GM20000 (cell line): ENCODE data around the gene DFFB.

Source experiments
- DNase-seq: peaks from one replicate; pipeline ENCODE4 v3.0.0; 2012; ENCODE audit warnings: low spot score
- TF ChIP-seq, protein P1 (sequence below): IDR thresholded peaks from 2 replicates; pipeline ENCODE4 v1.5.1; 2012; ENCODE audit warnings: mild to moderate bottlenecking, control low read depth; ENCODE audit errors: extremely low read depth, missing control alignments

The DFFB gene

GRCh38 chr1:3890389-3891328, 33.4 kb downstream of the DFFB start:
- TF ChIP-seq, protein P1, sequence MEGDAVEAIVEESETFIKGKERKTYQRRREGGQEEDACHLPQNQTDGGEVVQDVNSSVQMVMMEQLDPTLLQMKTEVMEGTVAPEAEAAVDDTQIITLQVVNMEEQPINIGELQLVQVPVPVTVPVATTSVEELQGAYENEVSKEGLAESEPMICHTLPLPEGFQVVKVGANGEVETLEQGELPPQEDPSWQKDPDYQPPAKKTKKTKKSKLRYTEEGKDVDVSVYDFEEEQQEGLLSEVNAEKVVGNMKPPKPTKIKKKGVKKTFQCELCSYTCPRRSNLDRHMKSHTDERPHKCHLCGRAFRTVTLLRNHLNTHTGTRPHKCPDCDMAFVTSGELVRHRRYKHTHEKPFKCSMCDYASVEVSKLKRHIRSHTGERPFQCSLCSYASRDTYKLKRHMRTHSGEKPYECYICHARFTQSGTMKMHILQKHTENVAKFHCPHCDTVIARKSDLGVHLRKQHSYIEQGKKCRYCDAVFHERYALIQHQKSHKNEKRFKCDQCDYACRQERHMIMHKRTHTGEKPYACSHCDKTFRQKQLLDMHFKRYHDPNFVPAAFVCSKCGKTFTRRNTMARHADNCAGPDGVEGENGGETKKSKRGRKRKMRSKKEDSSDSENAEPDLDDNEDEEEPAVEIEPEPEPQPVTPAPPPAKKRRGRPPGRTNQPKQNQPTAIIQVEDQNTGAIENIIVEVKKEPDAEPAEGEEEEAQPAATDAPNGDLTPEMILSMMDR = no peak

DNA sequence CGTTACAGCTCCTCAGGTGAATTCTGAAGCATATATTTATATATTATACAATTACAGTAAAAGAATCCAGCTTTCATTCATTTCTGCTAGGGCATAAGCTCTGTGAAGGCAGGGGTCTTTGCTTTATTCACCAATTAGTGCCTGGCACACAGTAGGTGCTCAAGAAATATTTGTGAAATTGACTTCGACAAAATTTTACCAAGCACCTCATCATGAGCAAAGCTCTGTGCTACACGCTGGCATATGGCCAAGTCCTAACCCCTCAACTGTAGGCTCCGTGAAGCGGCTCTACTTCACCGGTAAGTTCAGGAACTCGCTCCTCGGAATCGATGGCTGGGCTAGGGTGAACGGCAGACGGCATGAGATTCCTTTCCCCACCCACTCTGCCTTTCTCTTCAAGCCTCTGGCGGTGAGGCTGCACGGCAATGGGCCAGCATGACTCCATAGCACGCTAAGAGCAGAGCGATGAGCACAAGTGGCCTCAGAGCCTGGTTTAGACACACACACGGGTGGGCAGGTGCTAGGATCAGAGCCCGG, 34.1 kb downstream of the DFFB start:
- TF ChIP-seq, protein P1 = no peak
- no peak for DNase-seq

More at GRCh38 chr1:3890389-3891328, 33.4 kb downstream of the DFFB start:
- DNase-seq = peak; percentile 40

GRCh38 chr1:3892748-3893147, 35.5 kb downstream of the DFFB start:
- DNase-seq = no peak
- TF ChIP-seq, protein P1 = no peak

DNA sequence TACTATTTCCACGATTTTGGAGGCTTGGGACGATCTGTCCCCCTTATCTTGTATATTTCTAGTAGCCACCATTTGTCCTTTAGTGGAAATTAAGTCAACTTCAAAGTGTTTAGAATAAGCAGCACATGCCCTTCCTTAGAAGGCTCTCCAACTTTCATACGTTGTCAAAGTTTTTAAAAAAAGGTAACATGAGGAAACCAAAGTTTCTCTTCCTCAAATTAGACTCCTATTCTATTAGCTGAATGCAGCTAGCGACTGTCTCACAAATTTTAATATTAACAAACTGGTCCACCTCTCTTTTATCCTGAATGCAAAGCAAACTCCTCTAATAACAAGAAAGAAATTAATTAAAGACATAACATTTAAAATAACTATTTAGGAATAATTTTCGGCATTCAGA, 35.9 kb downstream of the DFFB start:
- no peak for DNase-seq
- TF ChIP-seq, protein P1 = no peak

DNA sequence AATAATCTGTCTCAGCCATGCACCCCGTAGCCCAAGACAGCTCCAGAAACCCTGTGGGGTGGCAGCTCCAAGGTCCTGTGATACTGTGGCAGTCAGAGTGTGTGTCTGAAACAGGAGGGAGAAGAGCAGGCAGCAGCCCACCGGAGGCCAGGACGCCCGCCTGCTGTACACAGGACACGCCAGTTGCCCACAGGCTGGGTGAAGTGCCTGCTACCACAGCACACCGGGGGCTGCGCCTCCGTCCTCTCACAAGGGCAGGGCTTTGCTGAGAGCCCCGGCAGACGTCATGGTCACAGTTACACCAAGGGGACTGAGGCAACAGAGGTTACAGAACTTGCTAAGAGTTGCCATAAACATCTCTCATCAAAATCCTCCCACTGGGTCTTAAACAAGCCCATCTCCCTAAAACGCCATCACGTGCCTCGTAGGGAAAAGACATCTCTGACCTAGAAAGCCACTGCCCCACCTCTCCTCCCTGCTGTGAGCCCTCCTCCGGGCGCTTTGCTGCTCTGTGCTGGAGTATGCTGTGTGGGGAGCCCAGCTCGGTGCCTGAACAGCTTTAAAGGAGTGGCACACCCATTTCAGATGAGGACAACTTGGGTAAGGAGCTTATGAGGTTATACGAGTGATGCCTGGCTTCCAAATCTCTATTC, 37.5 kb downstream of the DFFB start:
- no peak for DNase-seq
- TF ChIP-seq, protein P1 = no peak

- no peak for DNase-seq
- TF ChIP-seq, protein P1 = no peak
These were observed 38.1 kb downstream of the DFFB start for GRCh38 chr1:3895279-3895950.
